Activated T-helper 17 cell treated with anti-CD3 and anti-CD28 coated beads, Interleukin-2, amount 50 U/mL, for 72 hours (primary cell): ENCODE measurements around the gene PDE9A. TPM values are rescaled to one million over a fixed set of nuclear protein-coding genes. Genes with fewer than 3 reads are reported as not detected.
"Not testable (repeated sequence)": the region's sequence is repeated elsewhere in the genome, so short reads cannot be mapped to it uniquely, and the experiment has no call there.

Source experiments
- ATAC-seq: fragments of 150-1000 bp; cut with Tn5 transposase; replicated peaks from 2 replicates; pipeline ENCODE4 v1.10.0; 2021; ENCODE audit warnings: mild to moderate bottlenecking, moderate library complexity
- H3K27ac Mint-ChIP-seq: one replicate; pipeline ENCODE4 v1.8.0; 2022; ENCODE audit warnings: mixed read lengths
- H3K27me3 Mint-ChIP-seq: one replicate; pipeline ENCODE4 v1.8.0; 2022; ENCODE audit warnings: mixed read lengths
- H3K36me3 Mint-ChIP-seq: one replicate; pipeline ENCODE4 v1.8.0; 2022; ENCODE audit warnings: low read depth, mild to moderate bottlenecking, mixed read lengths
- H3K4me1 Mint-ChIP-seq: one replicate; pipeline ENCODE4 v1.8.0; 2022; ENCODE audit warnings: mixed read lengths
- H3K4me3 Mint-ChIP-seq: one replicate; pipeline ENCODE4 v1.8.0; 2022; ENCODE audit warnings: mild to moderate bottlenecking, mixed read lengths
- H3K9me3 Mint-ChIP-seq: one replicate; pipeline ENCODE4 v1.8.0; 2022; ENCODE audit warnings: mixed read lengths
- total RNA-seq, 2 donors: library from RNA; stranded (reverse); gene quantifications; one replicate each; pipeline ENCODE4 v1.2.3, GENCODE V29; 2022

The PDE9A gene
- total RNA-seq, 2 donors from 2014 or later, result 0.95 to 6.9 TPM

DNA sequence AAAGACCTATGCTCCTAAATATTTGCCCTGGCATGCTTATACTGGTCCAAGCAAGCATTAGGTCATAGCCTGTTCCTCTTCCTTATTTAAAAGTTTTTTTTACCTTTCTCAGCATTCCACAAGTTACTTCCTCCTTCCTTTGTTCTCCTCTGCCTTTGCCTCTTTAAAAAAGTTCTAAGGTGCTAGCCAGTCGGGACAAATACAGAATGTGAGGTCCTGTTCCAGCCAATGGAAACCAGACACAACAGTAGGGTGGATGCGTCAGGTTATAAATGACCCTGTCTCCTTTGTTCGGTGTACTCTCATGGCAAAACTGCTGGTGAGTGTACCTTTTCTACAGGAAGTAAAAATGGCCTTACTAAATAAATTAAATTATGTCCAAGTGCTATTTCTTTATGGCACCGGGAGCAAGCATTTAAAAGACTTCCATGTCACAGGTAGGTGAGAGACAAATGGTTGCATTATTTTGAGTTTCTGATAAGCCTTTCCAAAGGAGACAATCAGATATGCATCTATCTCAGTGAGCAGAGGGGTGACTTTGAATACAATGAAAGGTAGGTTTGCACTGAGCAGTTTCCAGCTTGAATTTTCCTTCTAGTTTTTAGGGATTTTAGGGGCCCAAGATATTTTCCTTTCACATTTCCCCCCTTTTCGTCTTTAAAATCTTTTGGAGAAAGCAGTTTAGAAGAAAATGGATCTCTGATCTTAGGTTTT lies 159.3 kb downstream of the PDE9A start:
- ATAC-seq, H3K36me3 Mint-ChIP-seq, H3K4me3 Mint-ChIP-seq, H3K27me3 Mint-ChIP-seq, H3K4me1 Mint-ChIP-seq, H3K9me3 Mint-ChIP-seq, H3K27ac Mint-ChIP-seq: not testable (repeated sequence)

DNA sequence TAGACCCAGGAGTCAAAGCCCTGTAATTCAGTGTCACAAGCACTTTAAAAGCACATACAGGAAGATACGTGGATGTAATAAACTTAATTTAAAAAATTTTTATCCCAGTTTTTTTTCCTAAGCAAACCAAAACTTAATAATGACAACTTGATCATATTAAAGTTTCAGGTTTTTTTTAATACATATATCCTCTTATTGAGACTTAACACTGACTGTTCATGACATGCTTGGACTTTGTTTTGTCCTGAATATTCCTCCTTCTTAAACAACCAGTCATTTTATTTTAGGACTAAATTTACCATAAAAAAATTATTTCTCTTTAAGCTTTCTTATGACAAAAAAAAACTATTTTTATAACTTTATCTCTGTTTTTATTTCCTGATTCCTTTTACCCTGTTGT lies 161.8 kb downstream of the PDE9A start:
- no peaks in the 10 kb centered on the region for H3K36me3 Mint-ChIP-seq
- peaks cover 3% of the 10 kb centered on the region for H3K9me3 Mint-ChIP-seq
- no peaks in the 10 kb centered on the region for H3K27me3 Mint-ChIP-seq
- H3K4me1 Mint-ChIP-seq, result no peaks in the 10 kb centered on the region
- no peak overlapping the region for H3K4me3 Mint-ChIP-seq
- H3K27ac Mint-ChIP-seq, result no peak overlapping the region
- ATAC-seq, result no peak

DNA sequence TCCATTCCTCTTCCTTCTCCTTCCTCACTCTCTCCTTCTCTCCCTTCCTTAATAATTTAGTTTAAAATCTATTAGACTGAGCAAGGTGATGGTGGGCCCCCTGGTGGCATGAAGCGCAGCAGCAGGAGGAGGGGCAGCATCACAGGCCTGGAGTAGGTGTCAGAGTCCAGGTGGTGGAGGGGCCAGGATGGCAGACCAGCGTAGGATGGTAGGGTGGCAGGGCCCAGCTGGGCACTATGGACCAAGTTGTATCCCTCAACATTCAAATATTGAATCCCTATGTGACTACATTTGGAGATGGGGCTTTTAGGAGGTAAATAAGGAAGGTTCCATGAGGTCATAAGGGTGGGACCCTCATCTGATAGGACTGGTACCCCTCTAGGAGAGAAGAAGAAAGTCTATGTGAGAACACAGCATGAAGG lies 164.9 kb downstream of the PDE9A start:
- no peaks in the 10 kb centered on the region for H3K36me3 Mint-ChIP-seq
- H3K27ac Mint-ChIP-seq, result no peak overlapping the region
- H3K4me3 Mint-ChIP-seq, result no peak overlapping the region
- H3K27me3 Mint-ChIP-seq, result no peaks in the 10 kb centered on the region
- ATAC-seq, result peak; percentile 72
- peaks cover 3% of the 10 kb centered on the region for H3K9me3 Mint-ChIP-seq
- H3K4me1 Mint-ChIP-seq, result no peaks in the 10 kb centered on the region

DNA sequence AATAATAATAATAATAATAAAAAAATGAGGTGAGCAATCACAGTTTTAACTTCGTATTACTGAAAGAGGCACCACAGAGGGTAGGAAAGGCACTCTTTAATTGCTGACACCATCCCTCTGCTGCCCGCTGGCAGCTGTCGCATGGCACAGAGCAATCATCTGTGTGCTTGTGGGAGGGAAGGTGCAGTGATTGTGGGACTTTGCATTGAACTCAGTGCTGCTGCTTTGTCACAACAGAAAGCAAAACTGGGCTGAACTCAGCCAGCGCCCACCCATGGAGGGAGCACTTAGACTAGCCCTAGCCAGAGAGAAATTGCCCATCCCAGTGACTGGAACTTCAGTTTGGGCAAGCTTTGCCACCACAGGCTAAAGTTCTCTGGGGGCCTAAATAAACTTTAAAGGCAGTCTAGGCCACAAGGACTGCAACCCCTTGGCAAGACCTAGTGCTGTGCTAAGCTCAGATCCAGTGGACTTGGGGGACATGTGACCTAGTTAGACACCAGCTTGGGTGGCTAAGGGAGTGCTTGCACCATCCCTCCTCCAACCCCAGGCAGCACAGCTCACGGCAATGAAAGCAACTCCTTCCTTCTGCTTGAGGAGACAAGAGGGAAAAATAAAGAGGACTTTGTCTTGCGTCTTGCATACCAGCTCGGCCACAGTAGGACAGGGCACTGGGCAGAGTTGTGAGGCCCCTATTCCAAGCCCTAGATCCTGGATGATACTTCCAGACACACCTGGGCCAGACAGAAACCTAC lies 166.6 kb downstream of the PDE9A start:
- Mint-ChIP-seq H3K27ac (no peak overlapping the region), H3K4me3 (no peak overlapping the region), H3K9me3 (peaks cover under 1% of the 10 kb centered on the region), H3K4me1 (no peaks in the 10 kb centered on the region), H3K27me3 (peaks cover 4% of the 10 kb centered on the region), H3K36me3 (no peaks in the 10 kb centered on the region)
- no peak for ATAC-seq

DNA sequence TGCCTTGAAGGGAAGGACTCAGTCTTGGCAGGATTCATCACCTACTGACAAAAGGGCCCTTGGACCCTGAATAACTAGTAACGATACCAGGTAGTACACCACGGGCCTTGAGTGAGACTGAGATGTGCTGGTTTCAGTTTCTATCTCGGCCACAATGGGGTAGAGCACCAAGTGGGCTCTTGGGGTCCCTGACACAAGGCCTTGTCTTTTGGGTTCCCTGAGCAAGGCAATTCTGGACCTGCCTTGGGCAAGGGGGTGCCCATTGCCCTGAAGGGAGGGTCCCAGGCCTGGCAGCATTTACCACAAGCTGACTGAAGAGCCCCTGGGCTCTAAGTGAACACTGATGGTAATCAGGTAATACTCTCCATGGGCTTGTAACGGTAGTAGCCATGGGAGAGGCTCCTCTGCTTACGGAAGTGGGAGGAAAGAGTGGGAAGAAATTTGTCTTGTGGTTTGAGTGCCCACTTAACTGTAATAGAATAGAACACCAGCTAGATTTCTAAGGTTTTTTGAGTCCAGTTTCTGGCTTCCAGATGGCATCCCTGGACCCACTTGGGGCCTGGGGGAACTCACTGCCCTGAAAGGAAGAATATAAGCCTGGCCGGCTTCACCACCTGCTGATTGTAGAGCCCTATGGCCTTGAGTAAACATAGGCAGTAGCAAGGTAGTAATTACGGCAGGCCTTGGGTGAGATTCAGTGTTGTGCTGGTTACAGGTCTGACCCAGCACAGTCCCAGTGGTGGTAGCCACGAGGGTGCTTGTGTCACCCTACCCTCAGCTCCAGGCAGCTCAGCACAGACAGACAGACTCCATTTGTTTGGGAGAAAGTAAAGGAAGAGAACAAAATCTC lies 167.4 kb downstream of the PDE9A start:
- no peak overlapping the region for H3K4me3 Mint-ChIP-seq
- no peak overlapping the region for H3K27ac Mint-ChIP-seq
- no peaks in the 10 kb centered on the region for H3K36me3 Mint-ChIP-seq
- no peaks in the 10 kb centered on the region for H3K9me3 Mint-ChIP-seq
- ATAC-seq, result no peak
- H3K27me3 Mint-ChIP-seq, result peaks cover 11% of the 10 kb centered on the region
- H3K4me1 Mint-ChIP-seq, result no peaks in the 10 kb centered on the region

Other genes with a start within 250 kb of the PDE9A start
- 10 to 100 TPM; 28.3 to 42.1 TPM for gene UBASH3A, start 249.7 kb upstream of the PDE9A start, total RNA-seq
- gene RSPH1, start 157.4 kb upstream of the PDE9A start, total RNA-seq, result under 1 TPM in 1 of 2 donors, not detected in 1; 0.82 TPM
- 10 to 100 TPM in 1 of 2 donors, 1 to 10 TPM in 1; 3.8 to 17.7 TPM for gene SLC37A1, start 139.8 kb upstream of the PDE9A start, total RNA-seq
- gene WDR4, start 225.9 kb downstream of the PDE9A start, total RNA-seq, result 10 to 100 TPM; 20.1 to 52.0 TPM
- 10 to 100 TPM; 18.8 to 30.6 TPM for gene NDUFV3, start 239.7 kb downstream of the PDE9A start, total RNA-seq